Panc1 (cell line): ENCODE data around the gene NQO1.

ENCODE experiments used
- POLR2AphosphoS5 ChIP-seq: IDR thresholded peaks from 2 replicates; pipeline ENCODE4 v1.6.1; 2012; ENCODE audit warnings: mild to moderate bottlenecking, low read depth, low read length, moderate library complexity
- SIN3A ChIP-seq: IDR thresholded peaks from 2 replicates; pipeline ENCODE4 v1.6.1; 2012; ENCODE audit warnings: low read depth, mild to moderate bottlenecking, low read length, moderate library complexity, borderline replicate concordance; ENCODE audit not compliant: insufficient read depth
- TCF7L2 ChIP-seq: IDR thresholded peaks from 2 replicates; pipeline ENCODE4 v1.6.1; 2011; ENCODE audit warnings: mild to moderate bottlenecking, low read depth, low read length, inconsistent platforms
- TF ChIP-seq, protein P1 (sequence below): fragments of 450-650 bp; IDR thresholded peaks from 2 replicates; pipeline ENCODE4 v1.5.1; 2017; ENCODE audit warnings: mild to moderate bottlenecking
- TF ChIP-seq, protein P2 (sequence below), 2 experiments: IDR thresholded peaks; 2 replicates each; pipeline ENCODE4 v1.6.1; 2011 to 2012; ENCODE audit warnings: low read depth in 2 of 2, control low read depth in 1 of 2, low read length in 1 of 2, mild to moderate bottlenecking in 1 of 2, moderate library complexity in 1 of 2; ENCODE audit not compliant: insufficient read depth in 1 of 2

DNA sequence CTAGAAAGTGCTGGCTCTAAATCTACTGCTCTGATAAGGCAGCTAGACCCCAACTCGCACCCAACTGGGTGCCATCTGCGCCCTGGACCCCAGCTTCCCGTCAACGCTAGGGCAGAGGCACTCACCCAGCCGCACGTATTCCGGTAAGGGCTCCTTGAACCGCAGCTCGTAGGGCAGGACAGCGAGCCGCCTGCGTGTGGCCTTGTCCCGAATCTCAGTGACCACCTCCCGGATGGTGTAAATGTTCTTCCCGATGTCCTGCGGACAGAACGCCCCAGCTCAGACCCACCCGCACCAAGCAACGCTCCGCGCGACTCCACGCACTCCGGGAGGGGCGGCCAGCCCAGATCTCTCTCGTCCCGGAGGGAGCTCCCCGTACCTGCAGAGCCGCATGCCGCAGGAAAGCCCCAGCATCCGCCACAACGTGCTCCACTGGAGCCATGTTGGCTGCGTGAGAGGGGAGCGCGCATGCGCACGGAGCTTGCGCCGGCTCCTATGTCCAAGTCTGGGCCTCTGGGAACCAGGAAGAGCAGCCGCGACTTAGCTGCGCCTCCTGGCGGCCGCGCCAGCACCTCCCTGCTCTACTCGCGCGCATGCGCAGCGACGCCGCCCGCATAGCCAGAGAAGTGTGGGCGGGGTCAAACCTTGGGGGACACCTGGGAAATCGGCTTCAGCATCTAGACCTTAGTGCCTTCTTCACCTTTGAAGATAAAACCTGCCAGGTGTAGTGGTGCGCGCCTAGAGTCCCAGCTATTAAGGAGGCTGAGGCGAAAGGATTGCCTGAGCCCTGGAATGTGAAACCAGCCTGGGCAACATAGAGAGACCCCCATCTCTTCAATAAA, 28.3 kb upstream of the NQO1 start, which contains the start of gene NOB1:
- TF ChIP-seq, protein P1, sequence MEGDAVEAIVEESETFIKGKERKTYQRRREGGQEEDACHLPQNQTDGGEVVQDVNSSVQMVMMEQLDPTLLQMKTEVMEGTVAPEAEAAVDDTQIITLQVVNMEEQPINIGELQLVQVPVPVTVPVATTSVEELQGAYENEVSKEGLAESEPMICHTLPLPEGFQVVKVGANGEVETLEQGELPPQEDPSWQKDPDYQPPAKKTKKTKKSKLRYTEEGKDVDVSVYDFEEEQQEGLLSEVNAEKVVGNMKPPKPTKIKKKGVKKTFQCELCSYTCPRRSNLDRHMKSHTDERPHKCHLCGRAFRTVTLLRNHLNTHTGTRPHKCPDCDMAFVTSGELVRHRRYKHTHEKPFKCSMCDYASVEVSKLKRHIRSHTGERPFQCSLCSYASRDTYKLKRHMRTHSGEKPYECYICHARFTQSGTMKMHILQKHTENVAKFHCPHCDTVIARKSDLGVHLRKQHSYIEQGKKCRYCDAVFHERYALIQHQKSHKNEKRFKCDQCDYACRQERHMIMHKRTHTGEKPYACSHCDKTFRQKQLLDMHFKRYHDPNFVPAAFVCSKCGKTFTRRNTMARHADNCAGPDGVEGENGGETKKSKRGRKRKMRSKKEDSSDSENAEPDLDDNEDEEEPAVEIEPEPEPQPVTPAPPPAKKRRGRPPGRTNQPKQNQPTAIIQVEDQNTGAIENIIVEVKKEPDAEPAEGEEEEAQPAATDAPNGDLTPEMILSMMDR: peak; percentile 98
- TF ChIP-seq, protein P2, sequence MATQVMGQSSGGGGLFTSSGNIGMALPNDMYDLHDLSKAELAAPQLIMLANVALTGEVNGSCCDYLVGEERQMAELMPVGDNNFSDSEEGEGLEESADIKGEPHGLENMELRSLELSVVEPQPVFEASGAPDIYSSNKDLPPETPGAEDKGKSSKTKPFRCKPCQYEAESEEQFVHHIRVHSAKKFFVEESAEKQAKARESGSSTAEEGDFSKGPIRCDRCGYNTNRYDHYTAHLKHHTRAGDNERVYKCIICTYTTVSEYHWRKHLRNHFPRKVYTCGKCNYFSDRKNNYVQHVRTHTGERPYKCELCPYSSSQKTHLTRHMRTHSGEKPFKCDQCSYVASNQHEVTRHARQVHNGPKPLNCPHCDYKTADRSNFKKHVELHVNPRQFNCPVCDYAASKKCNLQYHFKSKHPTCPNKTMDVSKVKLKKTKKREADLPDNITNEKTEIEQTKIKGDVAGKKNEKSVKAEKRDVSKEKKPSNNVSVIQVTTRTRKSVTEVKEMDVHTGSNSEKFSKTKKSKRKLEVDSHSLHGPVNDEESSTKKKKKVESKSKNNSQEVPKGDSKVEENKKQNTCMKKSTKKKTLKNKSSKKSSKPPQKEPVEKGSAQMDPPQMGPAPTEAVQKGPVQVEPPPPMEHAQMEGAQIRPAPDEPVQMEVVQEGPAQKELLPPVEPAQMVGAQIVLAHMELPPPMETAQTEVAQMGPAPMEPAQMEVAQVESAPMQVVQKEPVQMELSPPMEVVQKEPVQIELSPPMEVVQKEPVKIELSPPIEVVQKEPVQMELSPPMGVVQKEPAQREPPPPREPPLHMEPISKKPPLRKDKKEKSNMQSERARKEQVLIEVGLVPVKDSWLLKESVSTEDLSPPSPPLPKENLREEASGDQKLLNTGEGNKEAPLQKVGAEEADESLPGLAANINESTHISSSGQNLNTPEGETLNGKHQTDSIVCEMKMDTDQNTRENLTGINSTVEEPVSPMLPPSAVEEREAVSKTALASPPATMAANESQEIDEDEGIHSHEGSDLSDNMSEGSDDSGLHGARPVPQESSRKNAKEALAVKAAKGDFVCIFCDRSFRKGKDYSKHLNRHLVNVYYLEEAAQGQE (IDR thresholded peaks at IDR 0.05; ENCODE audit: insufficient read depth in 1 of 2, low read depth in 2 of 2, low read length in 1 of 2): no peak
- TF ChIP-seq POLR2AphosphoS5 (peak; percentile 96), SIN3A (peak; percentile 38; the same call in 1 of the 2 replicates), TCF7L2 (no peak)
